GM23338 (cell line): ENCODE data around the gene DOK7. TPM values are rescaled to one million over a fixed set of nuclear protein-coding genes. Genes with fewer than 3 reads are reported as not detected.

Experiments used
- ATAC-seq: fragments of 200-7000 bp; cut with Tn5 transposase; 3 replicates; pipeline ENCODE4 v1.9.1; 2020
- DNase-seq: peaks from one replicate; pipeline ENCODE4 v3.0.0-alpha.2; 2015; ENCODE audit warnings: low spot score
- H2AFZ ChIP-seq: fragments of 200-600 bp; sonication (generic); 2 replicates; pipeline ENCODE4 v1.8.0; 2016; ENCODE audit warnings: antibody characterized with exemption, mild to moderate bottlenecking, moderate library complexity
- H3F3A ChIP-seq: fragments of 200-600 bp; sonication (generic); replicated peaks from 2 replicates; pipeline ENCODE4 v1.8.0; 2017; ENCODE audit warnings: antibody characterized with exemption, mixed run types, low read depth
- H3K27ac ChIP-seq: fragments of 200-600 bp; sonication (generic); 2 replicates; pipeline ENCODE4 v1.6.1; 2016; ENCODE audit warnings: low read depth
- H3K27me3 ChIP-seq: fragments of 200-600 bp; sonication (generic); 2 replicates; pipeline ENCODE4 v1.8.0; 2016; ENCODE audit warnings: mild to moderate bottlenecking, mixed run types, moderate library complexity; ENCODE audit not compliant: insufficient read depth
- H3K36me3 ChIP-seq: fragments of 200-600 bp; sonication (generic); 2 replicates; pipeline ENCODE4 v1.8.0; 2016; ENCODE audit warnings: mild to moderate bottlenecking; ENCODE audit not compliant: insufficient read depth
- H3K4me1 ChIP-seq: fragments of 200-600 bp; sonication (generic); 2 replicates; pipeline ENCODE4 v1.8.0; 2016; ENCODE audit warnings: mild to moderate bottlenecking, moderate library complexity; ENCODE audit not compliant: insufficient read depth
- H3K4me2 ChIP-seq: fragments of 200-600 bp; sonication (generic); 2 replicates; pipeline ENCODE4 v1.7.1; 2017; ENCODE audit warnings: mixed run types
- H3K4me3 ChIP-seq: fragments of 200-600 bp; sonication (generic); 2 replicates; pipeline ENCODE4 v1.6.1; 2016; ENCODE audit warnings: mixed run types
- H3K79me2 ChIP-seq: fragments of 200-600 bp; sonication (generic); replicated peaks from 2 replicates; pipeline ENCODE4 v1.8.0; 2017; ENCODE audit warnings: mild to moderate bottlenecking; ENCODE audit not compliant: insufficient read depth
- H3K9me2 ChIP-seq: fragments of 200-600 bp; sonication (generic); 2 replicates; pipeline ENCODE4 v1.8.0; 2017; ENCODE audit not compliant: insufficient read depth
- H4K20me1 ChIP-seq: fragments of 200-600 bp; sonication (generic); replicated peaks from 2 replicates; pipeline ENCODE4 v1.8.0; 2017; ENCODE audit warnings: mild to moderate bottlenecking; ENCODE audit not compliant: insufficient read depth
- H3K27ac Mint-ChIP-seq: 2 replicates; pipeline ENCODE4 v1.8.0; 2020; ENCODE audit warnings: inconsistent platforms, mild to moderate bottlenecking, moderate library complexity, mixed read lengths
- H3K27me3 Mint-ChIP-seq: 3 replicates; pipeline ENCODE4 v1.8.0; 2022; ENCODE audit warnings: low read depth, mild to moderate bottlenecking, moderate library complexity, mixed read lengths, inconsistent platforms; ENCODE audit not compliant: insufficient read depth, poor library complexity
- H3K36me3 Mint-ChIP-seq: 3 replicates; pipeline ENCODE4 v1.8.0; 2021; ENCODE audit warnings: low read depth, mild to moderate bottlenecking, inconsistent platforms, moderate library complexity, mixed read lengths
- H3K4me1 Mint-ChIP-seq: 3 replicates; pipeline ENCODE4 v1.8.0; 2020; ENCODE audit warnings: mild to moderate bottlenecking, inconsistent platforms, mixed read lengths
- H3K4me3 Mint-ChIP-seq: 3 replicates; pipeline ENCODE4 v1.8.0; 2021; ENCODE audit warnings: moderate library complexity, mild to moderate bottlenecking, inconsistent platforms, mixed read lengths
- H3K9me3 Mint-ChIP-seq: 3 replicates; pipeline ENCODE4 v1.8.0; 2020; ENCODE audit warnings: moderate library complexity, mild to moderate bottlenecking, inconsistent platforms, mixed read lengths
- ETS1 ChIP-seq: IDR thresholded peaks from 2 replicates; pipeline ENCODE4 v1.6.1; 2016; ENCODE audit warnings: antibody characterized with exemption
- EZH2phosphoT487 ChIP-seq: fragments of 200-600 bp; sonication (generic); IDR thresholded peaks from one replicate; pipeline ENCODE4 v1.8.1; 2018; ENCODE audit warnings: antibody characterized with exemption; ENCODE audit not compliant: unreplicated experiment
- JUNB ChIP-seq: IDR thresholded peaks from one replicate; pipeline ENCODE4 v1.6.1; 2016; ENCODE audit warnings: antibody characterized with exemption; ENCODE audit not compliant: unreplicated experiment
- NANOG ChIP-seq: IDR thresholded peaks from 2 replicates; pipeline ENCODE4 v1.6.1; 2016; ENCODE audit warnings: antibody characterized with exemption, borderline replicate concordance
- POLR2AphosphoS5 ChIP-seq: IDR thresholded peaks from 2 replicates; pipeline ENCODE4 v1.6.1; 2016; ENCODE audit warnings: antibody characterized with exemption, low read depth
- ZNF114 ChIP-seq: fragments of 250-450 bp; sonication (Bioruptor Pico); IDR thresholded peaks from 2 replicates; pipeline ENCODE4 v1.5.0; 2020; ENCODE audit warnings: mild to moderate bottlenecking, moderate library complexity
- polyA plus RNA-seq: library from polyadenylated mRNA; unstranded; fragments of >200 nt; fragmentation: Nextera tagmentation; extraction: Ambion mirVana; gene quantifications from 2 replicates; pipeline ENCODE4 v1.2.1, GENCODE V29; 2016
- total RNA-seq: library from RNA; depleted of rRNA; stranded (reverse); fragments of >200 nt; shearing (Covaris generic); gene quantifications from 2 replicates; pipeline ENCODE4 v1.2.3, GENCODE V29; 2014
- TF ChIP-seq, protein P1 (sequence below): fragments of 250-450 bp; sonication (Bioruptor Pico); IDR thresholded peaks from 2 replicates; pipeline ENCODE4 v1.5.0; 2020; ENCODE audit warnings: mild to moderate bottlenecking, moderate library complexity

The DOK7 gene
- total and polyA plus RNA-seq, 2 experiments from 2014 or later: 0.34 to 0.52 TPM

DNA sequence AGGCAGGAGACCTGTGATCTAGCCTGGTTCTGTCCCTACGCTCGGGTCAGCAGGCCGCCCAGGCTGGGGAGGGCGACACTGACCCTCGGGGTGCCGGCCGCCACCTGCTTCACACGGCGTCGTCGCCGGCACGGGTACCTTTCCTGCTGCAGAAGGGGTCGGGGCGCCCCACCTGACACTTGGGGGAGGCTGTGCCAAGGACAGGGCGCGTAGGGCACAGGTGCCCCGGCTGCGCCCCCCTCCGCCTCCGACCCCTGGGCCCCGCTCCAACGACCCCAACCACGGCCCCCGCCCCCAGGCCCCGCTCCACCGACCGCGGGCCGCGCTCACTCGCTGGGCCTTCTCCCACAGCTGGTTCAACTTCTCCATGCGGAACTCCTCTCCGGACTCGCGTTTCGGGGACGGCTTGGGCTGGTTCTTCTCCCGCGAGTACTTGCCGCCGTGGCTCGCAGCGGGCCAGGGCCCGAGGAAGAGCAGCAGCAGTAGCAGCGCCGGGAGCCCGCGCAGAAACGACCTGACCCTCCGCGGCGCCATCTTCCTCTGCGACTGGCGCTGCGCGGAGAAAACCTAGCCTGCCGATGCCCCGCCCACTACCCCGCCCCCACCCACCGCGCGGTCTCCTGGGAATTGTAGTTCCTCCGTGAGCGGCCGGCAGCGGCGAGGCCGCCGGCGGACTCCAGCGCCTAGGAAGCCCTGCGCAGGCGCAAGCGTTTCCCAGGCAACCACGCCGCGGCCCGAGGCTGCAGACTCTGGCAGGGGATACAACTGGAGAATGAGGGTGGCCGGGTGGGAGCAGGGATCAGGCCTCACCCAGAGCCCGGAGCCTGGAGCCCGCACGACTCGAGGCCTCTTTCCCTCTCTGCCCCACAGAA, 69.0 kb downstream of the DOK7 start, which contains the start of gene LRPAP1:
Gene LRPAP1, minus strand, starts transcription at position 544 of the 872 bp plus-strand sequence. Its CDS starts 10 bp downstream, at position 534.
- ATAC-seq: peak; percentile 87
- H3K27ac ChIP-seq: no peak within 1 kb of the TSS
- H3K79me2 ChIP-seq: peaks cover 45% of the 10 kb centered on the region
- H3K9me2 ChIP-seq: no peaks in the 10 kb centered on the region
- peaks cover 28% of the 10 kb centered on the region for H4K20me1 ChIP-seq
- peaks cover 20% of the 10 kb centered on the region for H3K36me3 Mint-ChIP-seq
- peak within 1 kb of the TSS; percentile 91 for H3K4me3 ChIP-seq
- H3K9me3 Mint-ChIP-seq: peaks cover 9% of the 10 kb centered on the region
- H3K4me1 ChIP-seq: peaks cover 12% of the 10 kb centered on the region; the same call in 1 of the 2 replicates
- H3K27me3 Mint-ChIP-seq: peaks cover 37% of the 10 kb centered on the region
- peak within 1 kb of the TSS; percentile 93 for H2AFZ ChIP-seq
- peak; percentile 94 for DNase-seq
- H3K36me3 ChIP-seq: no peaks in the 10 kb centered on the region
- H3K27me3 ChIP-seq: peaks cover 20% of the 10 kb centered on the region
- H3K4me2 ChIP-seq: peak within 1 kb of the TSS; percentile 96
- no peaks in the 10 kb centered on the region for H3F3A ChIP-seq
- peak within 1 kb of the TSS; percentile 99 for H3K4me3 Mint-ChIP-seq
- peak within 1 kb of the TSS; percentile 91 for H3K27ac Mint-ChIP-seq
- no peak for TF ChIP-seq JUNB
- no peak for TF ChIP-seq EZH2phosphoT487
- TF ChIP-seq NANOG: no peak
- TF ChIP-seq, protein P1, sequence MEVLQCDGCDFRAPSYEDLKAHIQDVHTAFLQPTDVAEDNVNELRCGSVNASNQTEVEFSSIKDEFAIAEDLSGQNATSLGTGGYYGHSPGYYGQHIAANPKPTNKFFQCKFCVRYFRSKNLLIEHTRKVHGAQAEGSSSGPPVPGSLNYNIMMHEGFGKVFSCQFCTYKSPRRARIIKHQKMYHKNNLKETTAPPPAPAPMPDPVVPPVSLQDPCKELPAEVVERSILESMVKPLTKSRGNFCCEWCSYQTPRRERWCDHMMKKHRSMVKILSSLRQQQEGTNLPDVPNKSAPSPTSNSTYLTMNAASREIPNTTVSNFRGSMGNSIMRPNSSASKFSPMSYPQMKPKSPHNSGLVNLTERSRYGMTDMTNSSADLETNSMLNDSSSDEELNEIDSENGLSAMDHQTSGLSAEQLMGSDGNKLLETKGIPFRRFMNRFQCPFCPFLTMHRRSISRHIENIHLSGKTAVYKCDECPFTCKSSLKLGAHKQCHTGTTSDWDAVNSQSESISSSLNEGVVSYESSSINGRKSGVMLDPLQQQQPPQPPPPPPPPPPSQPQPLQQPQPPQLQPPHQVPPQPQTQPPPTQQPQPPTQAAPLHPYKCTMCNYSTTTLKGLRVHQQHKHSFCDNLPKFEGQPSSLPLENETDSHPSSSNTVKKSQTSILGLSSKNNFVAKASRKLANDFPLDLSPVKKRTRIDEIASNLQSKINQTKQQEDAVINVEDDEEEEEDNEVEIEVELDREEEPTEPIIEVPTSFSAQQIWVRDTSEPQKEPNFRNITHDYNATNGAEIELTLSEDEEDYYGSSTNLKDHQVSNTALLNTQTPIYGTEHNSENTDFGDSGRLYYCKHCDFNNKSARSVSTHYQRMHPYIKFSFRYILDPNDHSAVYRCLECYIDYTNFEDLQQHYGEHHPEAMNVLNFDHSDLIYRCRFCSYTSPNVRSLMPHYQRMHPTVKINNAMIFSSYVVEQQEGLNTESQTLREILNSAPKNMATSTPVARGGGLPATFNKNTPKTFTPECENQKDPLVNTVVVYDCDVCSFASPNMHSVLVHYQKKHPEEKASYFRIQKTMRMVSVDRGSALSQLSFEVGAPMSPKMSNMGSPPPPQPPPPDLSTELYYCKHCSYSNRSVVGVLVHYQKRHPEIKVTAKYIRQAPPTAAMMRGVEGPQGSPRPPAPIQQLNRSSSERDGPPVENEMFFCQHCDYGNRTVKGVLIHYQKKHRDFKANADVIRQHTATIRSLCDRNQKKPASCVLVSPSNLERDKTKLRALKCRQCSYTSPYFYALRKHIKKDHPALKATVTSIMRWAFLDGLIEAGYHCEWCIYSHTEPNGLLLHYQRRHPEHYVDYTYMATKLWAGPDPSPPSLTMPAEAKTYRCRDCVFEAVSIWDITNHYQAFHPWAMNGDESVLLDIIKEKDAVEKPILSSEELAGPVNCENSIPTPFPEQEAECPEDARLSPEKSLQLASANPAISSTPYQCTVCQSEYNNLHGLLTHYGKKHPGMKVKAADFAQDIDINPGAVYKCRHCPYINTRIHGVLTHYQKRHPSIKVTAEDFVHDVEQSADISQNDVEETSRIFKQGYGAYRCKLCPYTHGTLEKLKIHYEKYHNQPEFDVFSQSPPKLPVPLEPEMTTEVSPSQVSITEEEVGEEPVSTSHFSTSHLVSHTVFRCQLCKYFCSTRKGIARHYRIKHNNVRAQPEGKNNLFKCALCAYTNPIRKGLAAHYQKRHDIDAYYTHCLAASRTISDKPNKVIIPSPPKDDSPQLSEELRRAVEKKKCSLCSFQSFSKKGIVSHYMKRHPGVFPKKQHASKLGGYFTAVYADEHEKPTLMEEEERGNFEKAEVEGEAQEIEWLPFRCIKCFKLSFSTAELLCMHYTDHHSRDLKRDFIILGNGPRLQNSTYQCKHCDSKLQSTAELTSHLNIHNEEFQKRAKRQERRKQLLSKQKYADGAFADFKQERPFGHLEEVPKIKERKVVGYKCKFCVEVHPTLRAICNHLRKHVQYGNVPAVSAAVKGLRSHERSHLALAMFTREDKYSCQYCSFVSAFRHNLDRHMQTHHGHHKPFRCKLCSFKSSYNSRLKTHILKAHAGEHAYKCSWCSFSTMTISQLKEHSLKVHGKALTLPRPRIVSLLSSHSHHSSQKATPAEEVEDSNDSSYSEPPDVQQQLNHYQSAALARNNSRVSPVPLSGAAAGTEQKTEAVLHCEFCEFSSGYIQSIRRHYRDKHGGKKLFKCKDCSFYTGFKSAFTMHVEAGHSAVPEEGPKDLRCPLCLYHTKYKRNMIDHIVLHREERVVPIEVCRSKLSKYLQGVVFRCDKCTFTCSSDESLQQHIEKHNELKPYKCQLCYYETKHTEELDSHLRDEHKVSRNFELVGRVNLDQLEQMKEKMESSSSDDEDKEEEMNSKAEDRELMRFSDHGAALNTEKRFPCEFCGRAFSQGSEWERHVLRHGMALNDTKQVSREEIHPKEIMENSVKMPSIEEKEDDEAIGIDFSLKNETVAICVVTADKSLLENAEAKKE (CRISPR knock-in tag): no peak
- TF ChIP-seq ETS1: peak; percentile 35; the same call in 1 of the 2 replicates
- no peak for TF ChIP-seq ZNF114
- TF ChIP-seq POLR2AphosphoS5: peak; percentile 94
- peaks cover 21% of the 10 kb centered on the region for H3K4me1 Mint-ChIP-seq
